NCI-H2081 (cell line): ENCODE measurements around the gene FGF1.
"Not testable (repeated sequence)": the region's sequence is repeated elsewhere in the genome, so short reads cannot be mapped to it uniquely, and the experiment has no call there.

Source experiments
- DNase-seq, 2 experiments: peaks; one replicate each; lab custom pipeline; 2025; lab: John Stamatoyannopoulos, UW

FGF1 gene

DNA sequence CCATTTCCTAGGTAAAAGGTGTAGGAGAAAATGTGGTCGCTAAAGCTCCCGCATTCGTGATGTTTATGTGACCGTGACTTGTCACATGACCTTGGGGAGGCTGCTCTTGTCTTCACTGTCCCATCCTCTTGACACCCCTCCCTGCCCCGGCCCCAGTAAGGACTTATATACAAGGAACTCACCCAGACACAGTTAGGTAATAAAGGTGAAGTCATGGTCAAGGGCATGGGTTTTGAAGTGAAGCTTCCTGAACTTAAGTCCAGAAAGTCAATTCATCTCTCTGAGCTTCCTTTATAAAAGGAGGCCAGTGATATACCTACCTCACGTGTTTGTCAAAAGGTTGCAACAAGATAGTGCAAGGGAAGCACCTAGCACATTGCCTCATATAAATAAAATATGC lies 17.6 kb downstream of the FGF1 start:
- no peak for DNase-seq

DNA sequence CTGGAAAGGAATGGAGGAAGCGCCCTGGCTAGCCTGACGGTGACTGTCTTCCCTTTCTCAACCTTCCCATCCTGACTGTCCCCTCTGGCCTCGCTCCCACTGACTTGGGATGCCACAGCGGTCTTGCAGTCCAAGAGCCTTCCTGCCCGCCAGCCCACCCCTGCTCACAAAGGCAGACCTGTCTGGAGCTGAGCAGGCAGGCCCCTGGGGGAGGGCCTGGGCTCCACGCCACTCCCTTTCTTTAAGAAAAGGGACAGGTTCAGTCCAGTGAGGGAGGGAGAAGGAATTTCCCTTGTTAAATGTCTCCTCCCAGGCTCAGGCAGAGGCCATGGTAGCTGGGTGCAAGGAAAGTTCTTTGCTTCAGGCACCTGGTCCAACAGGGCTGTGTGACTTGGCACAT lies 18.1 kb downstream of the FGF1 start:
- no peak for DNase-seq

- DNase-seq = no peak
Measured at GRCh38 chr5:142664636-142665035, 21.3 kb downstream of the FGF1 start.

DNA sequence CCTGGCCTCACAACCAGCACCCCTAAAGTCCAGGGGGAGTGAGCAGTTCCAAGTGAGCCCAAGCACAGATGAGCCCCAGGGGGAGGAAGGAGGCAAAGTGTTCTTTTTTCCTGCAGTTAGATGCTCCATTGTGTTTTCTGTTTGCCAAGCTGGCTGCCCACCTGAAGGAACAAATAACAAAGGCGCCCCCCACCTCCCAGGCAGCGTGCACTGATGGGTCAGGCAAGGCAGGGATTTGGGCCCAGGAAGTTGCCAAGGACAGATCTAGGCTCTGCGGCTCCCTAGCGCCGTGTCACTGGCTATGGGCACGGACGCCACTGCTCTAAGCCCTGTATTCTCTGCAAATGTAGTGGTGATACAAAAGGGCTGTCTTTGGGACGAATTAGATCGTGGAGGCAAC lies 21.8 kb downstream of the FGF1 start:
- no peak for DNase-seq

GRCh38 chr5:142663246-142663645 lies 22.6 kb downstream of the FGF1 start:
- no peak for DNase-seq

DNA sequence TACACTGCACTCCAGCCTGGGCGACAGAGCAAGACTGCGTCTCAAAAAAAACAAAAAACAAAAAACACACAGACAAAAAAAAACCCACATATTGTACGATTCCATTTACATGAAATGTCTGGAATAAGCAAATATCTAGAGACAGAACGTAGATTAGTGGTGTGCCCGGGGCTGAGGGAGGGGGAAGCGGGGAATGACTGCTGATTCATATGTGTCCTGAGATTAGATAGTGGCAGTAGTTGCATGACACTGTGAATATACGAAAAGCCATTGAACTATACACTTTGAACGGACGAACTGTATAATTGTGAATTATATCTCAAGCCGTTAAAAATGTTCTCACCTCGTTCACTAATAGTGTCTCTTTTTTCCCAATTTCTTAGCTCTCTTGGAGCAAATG lies 23.9 kb downstream of the FGF1 start:
- DNase-seq = no peak

- no peak for DNase-seq
Measured at GRCh38 chr5:142661143-142661542, 24.7 kb downstream of the FGF1 start.

- no peak for DNase-seq
Measured at GRCh38 chr5:142660731-142661130, 25.2 kb downstream of the FGF1 start.

DNA sequence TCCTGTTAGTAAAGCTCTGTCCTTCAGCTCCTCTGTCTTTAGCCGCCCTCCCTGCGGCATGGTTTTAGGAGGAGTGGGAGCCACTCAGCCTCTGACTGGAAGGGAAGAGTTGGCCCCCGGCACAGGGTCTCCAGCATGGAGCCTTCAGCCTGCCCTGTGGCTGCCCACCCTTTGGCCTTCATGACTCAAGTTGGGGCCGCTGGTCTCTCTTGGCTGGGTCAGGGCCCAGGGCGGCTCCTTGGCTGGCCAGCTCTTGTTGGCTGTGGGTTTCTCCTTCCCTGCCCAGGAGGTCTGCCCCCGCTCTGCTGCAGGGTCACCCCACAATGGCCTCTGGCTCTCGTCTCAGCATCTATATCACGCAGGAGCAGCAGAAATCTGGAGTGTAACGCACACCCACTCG lies 25.7 kb downstream of the FGF1 start:
- no peak for DNase-seq

GRCh38 chr5:142659405-142659804 lies 26.5 kb downstream of the FGF1 start:
- DNase-seq = no peak

DNA sequence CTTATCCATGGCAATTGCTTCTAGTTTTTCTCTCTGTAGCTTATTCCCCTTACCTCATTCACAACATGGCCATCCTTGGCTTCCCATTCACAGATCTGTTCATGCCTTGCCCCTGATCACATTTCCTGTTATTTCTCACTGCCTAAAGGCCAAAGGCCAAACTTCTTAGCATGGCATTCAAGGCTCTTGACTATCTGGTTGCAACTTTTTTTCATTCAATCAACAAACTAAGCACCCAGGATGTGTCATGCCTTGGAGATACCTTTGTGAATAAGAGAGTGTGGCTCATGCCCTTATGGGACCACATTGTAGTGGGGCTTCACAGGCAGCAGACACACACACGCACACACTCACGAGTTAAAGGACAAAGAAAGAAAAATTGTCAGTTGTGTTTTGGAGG lies 27.6 kb downstream of the FGF1 start:
- DNase-seq = no peak

- no peak for DNase-seq
Measured at GRCh38 chr5:142657446-142657845, 28.4 kb downstream of the FGF1 start.

- DNase-seq = peak; percentile 52 to 62
Measured at GRCh38 chr5:142655339-142656267, 30.3 kb downstream of the FGF1 start.

DNA sequence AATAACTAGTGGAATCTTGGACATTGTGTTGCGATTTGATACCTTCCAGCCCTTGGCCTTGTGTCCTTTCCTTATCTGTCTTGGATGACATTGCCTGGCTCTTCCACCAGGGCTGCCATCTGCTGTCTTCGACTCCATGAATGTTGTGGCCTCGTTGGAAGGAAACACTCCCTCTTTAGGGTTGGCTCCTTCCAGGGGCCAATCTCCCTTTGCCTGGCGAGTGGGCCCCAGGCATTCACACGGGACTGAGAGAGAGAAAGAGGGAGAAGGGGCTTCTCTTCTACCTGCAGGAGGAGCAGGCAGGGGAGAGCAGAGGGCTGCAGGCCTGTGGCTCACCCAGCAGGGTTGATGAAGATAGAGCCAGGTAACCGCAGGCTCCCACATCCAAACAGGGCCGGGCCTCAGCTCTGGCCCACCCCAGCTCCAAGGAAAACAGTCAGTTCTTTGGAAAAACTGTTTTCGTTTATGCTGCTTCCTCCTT lies 31.3 kb downstream of the FGF1 start:
- no peak for DNase-seq

DNA sequence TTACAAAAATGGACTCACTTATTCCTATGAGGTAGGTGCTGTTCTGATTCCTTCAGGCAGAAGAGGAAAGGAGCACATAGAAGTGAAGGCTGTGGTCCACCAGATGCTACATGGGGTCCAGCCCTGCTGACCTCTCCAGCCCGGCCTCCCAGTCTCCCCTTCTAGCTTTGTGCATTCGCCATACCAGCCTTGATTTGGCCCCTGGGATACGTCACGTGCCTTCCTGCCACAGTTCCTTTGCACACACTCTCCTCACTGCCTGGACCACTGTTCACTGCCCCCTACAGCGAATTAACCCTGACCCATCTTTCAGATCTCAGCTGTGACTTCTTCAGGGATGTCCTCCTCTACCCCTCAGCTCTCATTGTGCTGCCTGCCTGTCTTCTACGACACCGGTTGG lies 32.6 kb downstream of the FGF1 start:
- no peak for DNase-seq

- DNase-seq = no peak
Measured at GRCh38 chr5:142652563-142652962, 33.3 kb downstream of the FGF1 start.

- DNase-seq = no peak
Measured at GRCh38 chr5:142650881-142651280, 35.0 kb downstream of the FGF1 start.

DNA sequence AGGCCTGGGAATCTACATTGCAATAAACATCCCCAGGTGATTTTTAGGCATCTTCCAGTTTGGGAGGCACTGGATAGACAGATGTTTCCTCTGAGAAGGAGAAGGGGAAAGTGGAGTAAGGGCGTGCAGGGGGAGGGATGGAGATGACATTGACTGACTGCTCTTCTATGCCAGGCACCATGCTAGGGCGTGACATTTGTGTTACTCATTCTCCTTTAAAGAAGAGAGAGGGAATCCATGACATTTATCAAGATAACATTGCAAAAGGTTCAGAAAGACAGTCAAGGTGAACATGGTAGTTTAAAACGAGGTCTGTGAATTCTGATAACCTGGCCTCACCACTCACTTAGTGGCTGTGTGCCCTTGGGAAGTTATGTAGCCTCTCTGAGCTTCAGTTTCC lies 35.8 kb downstream of the FGF1 start:
- no peak for DNase-seq

DNA sequence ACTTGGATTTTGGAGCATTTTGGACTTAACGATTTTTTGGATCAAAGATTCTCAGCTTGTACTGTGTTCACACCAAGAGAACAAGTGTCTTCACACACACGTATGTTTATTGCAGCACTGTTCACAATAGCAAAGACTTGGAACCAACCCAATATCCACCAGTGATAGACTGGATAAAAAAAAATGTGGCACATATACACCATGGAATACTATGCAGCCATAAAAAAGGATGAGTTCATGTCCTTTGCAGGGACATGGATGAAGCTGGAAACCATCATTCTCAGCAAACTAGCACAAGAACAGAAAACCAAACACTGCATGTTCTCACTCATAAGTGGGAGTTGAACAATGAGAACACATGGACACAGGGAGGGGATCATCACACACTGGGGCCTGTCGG lies 37.8 kb downstream of the FGF1 start:
- DNase-seq = not testable (repeated sequence)

DNA sequence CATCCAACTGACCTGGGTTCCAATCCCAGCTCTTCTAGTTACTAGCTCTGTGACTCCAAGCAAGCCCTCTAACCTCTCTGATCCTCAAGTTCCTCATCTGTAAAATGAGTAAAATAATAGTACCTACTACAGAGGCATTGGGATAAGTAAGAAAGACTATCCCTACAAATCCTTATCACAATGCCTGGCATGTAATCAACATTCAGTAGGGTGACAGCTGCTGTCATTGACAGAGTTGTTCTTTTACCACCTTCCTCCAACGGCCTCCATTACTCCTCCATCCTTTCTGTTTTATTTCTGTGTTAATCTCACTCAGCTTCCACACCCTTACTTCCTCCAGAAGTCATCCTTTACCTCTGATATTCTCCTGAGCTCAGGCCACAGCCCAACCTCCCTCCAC lies 40.4 kb downstream of the FGF1 start:
- no peak for DNase-seq

GRCh38 chr5:142644640-142645361 lies 41.1 kb downstream of the FGF1 start:
- DNase-seq = no peak

DNA sequence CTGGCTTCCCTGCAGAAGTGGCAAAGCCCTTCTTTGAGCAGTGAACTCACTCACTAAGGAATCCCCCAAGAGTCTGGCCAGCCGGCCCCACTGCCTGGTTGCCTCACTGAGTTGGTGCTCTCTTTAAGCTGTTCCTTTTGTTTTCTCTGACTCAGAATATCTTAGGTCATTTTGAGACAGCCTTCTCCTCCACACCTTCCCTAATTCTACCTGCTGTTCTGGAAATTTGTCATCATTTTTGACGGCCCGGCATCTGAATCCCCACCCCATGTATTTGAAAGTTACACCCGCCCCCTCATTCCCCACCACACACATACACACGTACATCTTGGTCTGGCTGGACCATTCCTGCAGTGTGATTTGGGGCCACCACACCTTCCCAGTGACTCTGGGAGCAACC lies 41.8 kb downstream of the FGF1 start:
- DNase-seq = no peak

- no peak for DNase-seq
Measured at GRCh38 chr5:142643634-142644033, 42.3 kb downstream of the FGF1 start.
